ENCODE results near the gene IL23R.

IL23R gene

DNA sequence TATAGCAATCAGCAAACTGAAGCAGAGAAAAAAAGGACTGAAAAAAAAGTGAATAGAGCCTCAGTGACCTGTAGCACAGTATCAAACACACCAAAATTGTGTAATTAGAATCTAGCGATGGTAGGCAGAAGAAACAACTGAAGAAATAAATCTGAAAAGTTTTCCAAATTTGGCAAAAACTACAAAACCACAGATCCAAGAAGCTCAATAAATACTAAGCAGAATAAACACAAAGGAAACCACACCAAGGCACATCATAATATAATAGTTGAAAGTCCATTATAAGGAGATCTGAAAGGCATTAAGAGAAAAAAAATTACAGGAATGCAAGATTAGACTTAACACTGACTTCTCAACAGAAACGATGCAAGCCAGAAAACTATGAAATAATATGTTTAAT lies 134.3 kb downstream of the IL23R start:
- no peak overlapping the region for H3K9ac ChIP-seq (ENCODE audit: low read length)
- H2AFZ ChIP-seq (ENCODE audit: low read depth, low read length, severe bottlenecking) = no peak overlapping the region
- no peaks in the 10 kb centered on the region for H4K20me1 ChIP-seq (ENCODE audit: low read depth, low read length)
- H3K4me3 ChIP-seq (ENCODE audit: insufficient read depth, low read length, poor library complexity, severe bottlenecking) = no peak overlapping the region
- no peaks in the 10 kb centered on the region for H3K9me3 ChIP-seq (ENCODE audit: insufficient read depth, low read length)
- H3K27me3 ChIP-seq (ENCODE audit: low read length) = no peaks in the 10 kb centered on the region
- no peaks in the 10 kb centered on the region for H3K36me3 ChIP-seq (ENCODE audit: low read length)
- no peaks in the 10 kb centered on the region for H3F3A ChIP-seq (ENCODE audit: insufficient read depth)
- TF ChIP-seq EZH2phosphoT487 (conservative IDR thresholded peaks at IDR 0.05; ENCODE audit: low read length) = no peak
- TF ChIP-seq, protein P1, sequence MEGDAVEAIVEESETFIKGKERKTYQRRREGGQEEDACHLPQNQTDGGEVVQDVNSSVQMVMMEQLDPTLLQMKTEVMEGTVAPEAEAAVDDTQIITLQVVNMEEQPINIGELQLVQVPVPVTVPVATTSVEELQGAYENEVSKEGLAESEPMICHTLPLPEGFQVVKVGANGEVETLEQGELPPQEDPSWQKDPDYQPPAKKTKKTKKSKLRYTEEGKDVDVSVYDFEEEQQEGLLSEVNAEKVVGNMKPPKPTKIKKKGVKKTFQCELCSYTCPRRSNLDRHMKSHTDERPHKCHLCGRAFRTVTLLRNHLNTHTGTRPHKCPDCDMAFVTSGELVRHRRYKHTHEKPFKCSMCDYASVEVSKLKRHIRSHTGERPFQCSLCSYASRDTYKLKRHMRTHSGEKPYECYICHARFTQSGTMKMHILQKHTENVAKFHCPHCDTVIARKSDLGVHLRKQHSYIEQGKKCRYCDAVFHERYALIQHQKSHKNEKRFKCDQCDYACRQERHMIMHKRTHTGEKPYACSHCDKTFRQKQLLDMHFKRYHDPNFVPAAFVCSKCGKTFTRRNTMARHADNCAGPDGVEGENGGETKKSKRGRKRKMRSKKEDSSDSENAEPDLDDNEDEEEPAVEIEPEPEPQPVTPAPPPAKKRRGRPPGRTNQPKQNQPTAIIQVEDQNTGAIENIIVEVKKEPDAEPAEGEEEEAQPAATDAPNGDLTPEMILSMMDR (IDR thresholded peaks at IDR 0.05; ENCODE audit: insufficient read depth, low read length, poor library complexity, severe bottlenecking) = no peak
- no peak overlapping the region for H3K4me2 ChIP-seq (ENCODE audit: low read depth, low read length, poor library complexity, severe bottlenecking)
- no peaks in the 10 kb centered on the region for H3K9me2 ChIP-seq (replicated peaks; ENCODE audit: insufficient read depth, low read length)
- H3K79me2 ChIP-seq (ENCODE audit: insufficient read depth, low read length) = no peaks in the 10 kb centered on the region
- H3K27ac ChIP-seq (ENCODE audit: low read depth, low read length) = no peak overlapping the region

DNA sequence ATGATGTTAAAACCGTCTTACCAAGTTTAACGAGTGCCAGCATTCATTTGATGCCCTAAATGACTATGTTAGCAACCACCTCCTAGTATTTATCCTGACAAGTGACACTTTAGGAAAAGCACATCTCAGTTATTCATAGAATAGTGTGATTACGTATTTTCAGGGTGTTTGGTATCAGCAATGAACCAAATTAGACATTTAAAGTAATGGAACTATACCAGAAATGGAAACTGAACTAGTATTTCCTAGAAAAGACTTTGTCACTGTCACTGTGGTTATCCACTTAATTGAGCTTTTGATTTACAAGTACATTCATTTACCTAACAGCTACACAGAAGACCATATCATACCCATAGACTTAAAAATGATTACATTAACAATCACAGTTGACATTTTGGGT lies 137.8 kb downstream of the IL23R start:
- no peaks in the 10 kb centered on the region for H3K9me2 ChIP-seq (replicated peaks; ENCODE audit: insufficient read depth, low read length)
- TF ChIP-seq EZH2phosphoT487 (conservative IDR thresholded peaks at IDR 0.05; ENCODE audit: low read length) = no peak
- TF ChIP-seq, protein P1 (IDR thresholded peaks at IDR 0.05; ENCODE audit: insufficient read depth, low read length, poor library complexity, severe bottlenecking) = no peak
- no peak overlapping the region for H3K4me3 ChIP-seq (ENCODE audit: insufficient read depth, low read length, poor library complexity, severe bottlenecking)
- H3K9ac ChIP-seq (ENCODE audit: low read length) = no peak overlapping the region
- H3K36me3 ChIP-seq (ENCODE audit: low read length) = no peaks in the 10 kb centered on the region
- H2AFZ ChIP-seq (ENCODE audit: low read depth, low read length, severe bottlenecking) = no peak overlapping the region
- H3K4me2 ChIP-seq (ENCODE audit: low read depth, low read length, poor library complexity, severe bottlenecking) = no peak overlapping the region
- no peaks in the 10 kb centered on the region for H3K9me3 ChIP-seq (ENCODE audit: insufficient read depth, low read length)
- no peaks in the 10 kb centered on the region for H3K79me2 ChIP-seq (ENCODE audit: insufficient read depth, low read length)
- H4K20me1 ChIP-seq (ENCODE audit: low read depth, low read length) = no peaks in the 10 kb centered on the region
- H3F3A ChIP-seq (ENCODE audit: insufficient read depth) = no peaks in the 10 kb centered on the region
- H3K27ac ChIP-seq (ENCODE audit: low read depth, low read length) = no peak overlapping the region
- no peaks in the 10 kb centered on the region for H3K27me3 ChIP-seq (ENCODE audit: low read length)

DNA sequence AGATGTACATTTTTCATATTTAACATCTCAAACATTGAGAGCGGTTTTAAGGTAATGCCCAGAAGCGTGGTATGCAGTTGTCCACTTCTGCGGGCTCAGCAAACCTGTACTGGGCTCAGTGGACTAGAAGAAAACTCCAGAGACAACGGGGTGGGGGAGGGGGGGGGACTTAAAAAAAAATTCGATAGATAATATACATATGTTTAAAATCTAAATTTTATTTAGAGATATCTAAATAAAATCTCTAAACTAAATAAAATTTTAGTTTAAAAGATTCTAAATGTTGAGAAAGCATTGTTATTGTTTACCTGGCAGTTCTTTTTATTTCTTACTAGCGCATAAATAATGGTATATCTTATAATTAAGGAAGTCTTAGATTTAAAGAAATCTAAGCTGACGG lies 140.3 kb downstream of the IL23R start:
- no peak overlapping the region for H3K9ac ChIP-seq (ENCODE audit: low read length)
- no peaks in the 10 kb centered on the region for H3K36me3 ChIP-seq (ENCODE audit: low read length)
- no peaks in the 10 kb centered on the region for H4K20me1 ChIP-seq (ENCODE audit: low read depth, low read length)
- no peaks in the 10 kb centered on the region for H3K9me2 ChIP-seq (replicated peaks; ENCODE audit: insufficient read depth, low read length)
- H3F3A ChIP-seq (ENCODE audit: insufficient read depth) = no peaks in the 10 kb centered on the region
- TF ChIP-seq EZH2phosphoT487 (conservative IDR thresholded peaks at IDR 0.05; ENCODE audit: low read length) = no peak
- TF ChIP-seq, protein P1 (IDR thresholded peaks at IDR 0.05; ENCODE audit: insufficient read depth, low read length, poor library complexity, severe bottlenecking) = no peak
- no peak overlapping the region for H3K27ac ChIP-seq (ENCODE audit: low read depth, low read length)
- no peaks in the 10 kb centered on the region for H3K9me3 ChIP-seq (ENCODE audit: insufficient read depth, low read length)
- H3K79me2 ChIP-seq (ENCODE audit: insufficient read depth, low read length) = no peaks in the 10 kb centered on the region
- H2AFZ ChIP-seq (ENCODE audit: low read depth, low read length, severe bottlenecking) = no peak overlapping the region
- H3K27me3 ChIP-seq (ENCODE audit: low read length) = no peaks in the 10 kb centered on the region
- H3K4me3 ChIP-seq (ENCODE audit: insufficient read depth, low read length, poor library complexity, severe bottlenecking) = no peak overlapping the region
- no peak overlapping the region for H3K4me2 ChIP-seq (ENCODE audit: low read depth, low read length, poor library complexity, severe bottlenecking)

Measured in SU-DHL-6 (cell line).